Measurements from ENCODE around the gene SMIM5.

The SMIM5 gene

DNA sequence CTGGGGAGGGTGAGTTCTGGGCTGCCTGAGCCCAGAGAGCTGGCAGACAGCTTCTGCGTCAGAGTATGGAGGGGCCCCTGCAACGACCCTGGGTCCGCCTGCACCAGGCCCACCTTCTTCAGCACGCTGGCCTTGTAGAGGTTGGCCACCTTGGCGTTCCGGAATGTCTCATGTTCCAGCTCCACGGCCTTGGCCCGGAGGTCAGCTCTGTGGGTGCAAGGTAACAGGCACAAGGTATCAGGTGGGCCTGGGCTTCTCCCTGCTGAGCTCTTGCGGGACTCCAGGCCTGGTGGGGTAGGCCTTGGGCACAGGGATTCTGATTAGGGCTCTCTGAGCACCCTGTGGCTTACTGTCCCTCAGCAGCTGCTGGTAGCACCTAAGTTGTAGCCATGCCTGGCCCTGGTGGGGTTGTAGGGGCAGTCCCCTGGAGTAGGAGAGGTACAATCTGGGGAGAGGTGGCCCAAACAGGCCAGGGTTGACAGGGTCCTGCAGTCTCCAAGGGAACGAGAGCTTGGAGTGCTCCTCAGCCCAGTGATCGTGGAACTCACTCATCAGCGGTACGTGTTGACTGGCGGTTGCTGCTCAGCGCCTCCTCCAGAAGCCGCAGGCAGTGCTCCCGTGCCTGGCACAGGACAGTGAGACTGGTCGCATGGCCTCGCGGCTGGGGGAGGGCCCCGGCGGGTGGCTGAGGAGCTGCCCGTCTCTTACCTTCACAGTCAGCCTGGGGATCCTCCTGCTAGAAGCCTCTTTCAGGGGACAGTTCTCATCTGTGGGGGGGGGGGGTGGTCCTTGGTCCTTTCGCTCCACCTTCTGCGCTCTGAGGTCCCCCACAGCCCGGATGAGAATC lies 2.9 kb upstream of the SMIM5 start:
- in situ Hi-C loops (cut with MboI; ENCODE audit: low sequenced_read_pairs, unreplicated experiment), result no loop called here
- no peak for DNase-seq (ENCODE audit: low spot score)
- TF ChIP-seq, protein P1, sequence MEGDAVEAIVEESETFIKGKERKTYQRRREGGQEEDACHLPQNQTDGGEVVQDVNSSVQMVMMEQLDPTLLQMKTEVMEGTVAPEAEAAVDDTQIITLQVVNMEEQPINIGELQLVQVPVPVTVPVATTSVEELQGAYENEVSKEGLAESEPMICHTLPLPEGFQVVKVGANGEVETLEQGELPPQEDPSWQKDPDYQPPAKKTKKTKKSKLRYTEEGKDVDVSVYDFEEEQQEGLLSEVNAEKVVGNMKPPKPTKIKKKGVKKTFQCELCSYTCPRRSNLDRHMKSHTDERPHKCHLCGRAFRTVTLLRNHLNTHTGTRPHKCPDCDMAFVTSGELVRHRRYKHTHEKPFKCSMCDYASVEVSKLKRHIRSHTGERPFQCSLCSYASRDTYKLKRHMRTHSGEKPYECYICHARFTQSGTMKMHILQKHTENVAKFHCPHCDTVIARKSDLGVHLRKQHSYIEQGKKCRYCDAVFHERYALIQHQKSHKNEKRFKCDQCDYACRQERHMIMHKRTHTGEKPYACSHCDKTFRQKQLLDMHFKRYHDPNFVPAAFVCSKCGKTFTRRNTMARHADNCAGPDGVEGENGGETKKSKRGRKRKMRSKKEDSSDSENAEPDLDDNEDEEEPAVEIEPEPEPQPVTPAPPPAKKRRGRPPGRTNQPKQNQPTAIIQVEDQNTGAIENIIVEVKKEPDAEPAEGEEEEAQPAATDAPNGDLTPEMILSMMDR (IDR thresholded peaks at IDR 0.05; ENCODE audit: borderline replicate concordance, control extremely low read depth, extremely low read depth, insufficient read depth, missing control alignments), result no peak

DNA sequence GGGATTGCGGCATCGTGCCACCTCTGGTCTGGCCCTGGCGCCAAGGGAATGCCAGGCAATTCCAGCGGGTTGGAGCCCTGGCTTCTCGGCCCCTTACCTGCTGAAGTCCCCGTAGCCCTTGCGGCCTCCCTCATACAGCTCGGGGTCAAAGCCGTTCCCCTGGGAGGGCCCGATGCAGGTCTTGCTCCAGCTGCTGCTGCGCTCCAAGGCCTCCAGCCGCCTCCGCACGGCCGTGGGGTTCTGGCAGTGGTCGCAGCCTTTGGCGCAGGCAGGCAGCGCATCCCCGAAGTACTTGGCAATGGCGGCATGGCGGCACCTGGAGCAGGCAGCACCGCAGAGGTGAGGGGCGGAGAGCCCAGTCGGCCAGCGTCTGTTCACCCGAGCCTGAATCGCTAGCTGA lies 1.9 kb upstream of the SMIM5 start:
- in situ Hi-C loops (cut with MboI; ENCODE audit: low sequenced_read_pairs, unreplicated experiment), result no loop called here
- DNase-seq (ENCODE audit: low spot score), result no peak
- TF ChIP-seq, protein P1 (IDR thresholded peaks at IDR 0.05; ENCODE audit: borderline replicate concordance, control extremely low read depth, extremely low read depth, insufficient read depth, missing control alignments), result no peak

DNA sequence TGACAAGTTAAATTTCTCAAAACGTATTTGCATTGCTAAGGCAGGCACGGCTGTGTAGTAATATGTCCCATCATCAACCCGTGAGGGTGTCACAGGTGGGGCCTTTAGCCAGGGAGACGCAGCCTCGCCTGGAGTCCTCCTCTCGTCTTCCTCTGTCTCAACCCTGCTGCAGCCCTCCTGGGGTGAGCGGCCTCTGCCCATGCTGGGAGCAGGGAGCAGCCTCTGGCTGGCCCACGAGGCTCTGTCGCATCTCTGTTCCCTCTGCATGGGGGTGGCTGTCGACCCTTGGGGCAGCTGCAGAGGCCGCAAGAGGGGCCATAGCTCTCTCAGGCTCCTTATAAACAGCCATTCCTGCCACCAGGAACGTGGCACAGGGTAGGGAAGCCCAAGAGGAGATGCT lies 806 bp upstream of the SMIM5 start:
- TF ChIP-seq, protein P1 (IDR thresholded peaks at IDR 0.05; ENCODE audit: borderline replicate concordance, control extremely low read depth, extremely low read depth, insufficient read depth, missing control alignments), result no peak
- in situ Hi-C loops (cut with MboI; ENCODE audit: low sequenced_read_pairs, unreplicated experiment), result no loop called here
- DNase-seq (ENCODE audit: low spot score), result no peak

DNA sequence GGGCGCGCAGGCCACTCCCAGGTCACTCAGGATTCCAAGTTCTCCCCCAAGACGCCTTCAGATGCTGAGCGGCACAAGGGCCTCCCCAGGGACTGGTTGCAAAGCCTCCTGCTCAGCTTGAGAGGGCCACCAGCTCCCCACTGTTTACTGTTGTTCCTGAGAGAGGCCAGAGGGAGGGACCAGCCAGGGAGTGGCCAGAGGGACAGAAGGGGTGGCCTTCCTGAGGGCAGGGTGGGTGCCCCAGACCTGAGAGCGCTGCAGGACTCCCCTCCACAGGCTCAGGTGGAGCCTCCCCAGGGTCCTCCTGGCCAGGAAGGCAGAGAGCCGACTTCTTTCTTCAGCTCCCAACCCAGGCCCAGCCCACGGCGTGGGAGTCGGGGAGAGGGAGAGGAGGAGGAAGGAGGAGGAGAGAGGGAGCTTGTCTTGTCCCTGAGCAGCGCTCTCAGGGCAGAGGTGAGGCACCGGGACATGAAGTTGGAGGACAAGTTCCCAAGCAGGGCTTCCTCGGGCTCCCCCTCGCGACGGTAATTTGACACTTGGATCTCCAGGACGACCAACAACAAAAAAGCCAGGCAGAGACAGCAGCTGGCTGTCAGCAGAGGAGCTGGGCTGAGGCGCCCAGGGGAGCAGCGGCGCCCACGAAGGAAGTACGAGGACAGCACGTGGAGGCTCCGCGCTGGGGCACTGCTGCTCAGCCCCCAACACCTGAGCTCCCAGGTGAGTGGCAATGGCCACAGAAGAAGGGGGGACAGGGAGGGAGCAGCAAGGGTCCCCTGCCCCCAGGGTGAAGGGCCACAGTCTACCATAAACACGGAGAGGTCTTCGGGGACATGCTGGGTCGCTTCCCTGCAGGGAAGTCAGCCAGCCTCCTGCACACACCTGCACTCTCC lies 497 bp downstream of the SMIM5 start:
- TF ChIP-seq, protein P1 (IDR thresholded peaks at IDR 0.05; ENCODE audit: borderline replicate concordance, control extremely low read depth, extremely low read depth, insufficient read depth, missing control alignments), result peak; percentile 53
- DNase-seq (ENCODE audit: low spot score), result peak; percentile 89
- in situ Hi-C loops (cut with MboI; ENCODE audit: low sequenced_read_pairs, unreplicated experiment), result no loop called here

DNA sequence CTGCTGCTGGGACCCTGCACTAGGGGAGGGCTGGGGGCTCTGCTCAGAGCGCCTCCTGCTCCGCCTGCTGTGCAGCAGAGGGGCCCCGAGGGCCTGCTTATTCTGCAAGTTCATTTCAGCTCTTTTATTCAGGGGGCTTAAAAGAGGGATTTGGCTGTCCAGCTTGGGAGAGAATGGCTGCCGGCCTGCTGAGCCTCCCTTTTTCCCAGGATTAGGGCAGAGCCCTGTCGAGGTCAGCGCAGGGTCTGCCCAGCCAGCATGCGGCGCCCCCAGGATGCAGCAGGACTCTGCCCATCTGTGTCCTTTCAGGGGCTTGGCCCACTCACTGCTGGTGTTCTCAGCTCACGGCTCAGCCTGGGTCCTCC lies 1.1 kb downstream of the SMIM5 start:
- DNase-seq (ENCODE audit: low spot score), result no peak
- TF ChIP-seq, protein P1 (IDR thresholded peaks at IDR 0.05; ENCODE audit: borderline replicate concordance, control extremely low read depth, extremely low read depth, insufficient read depth, missing control alignments), result no peak
- in situ Hi-C loops (cut with MboI; ENCODE audit: low sequenced_read_pairs, unreplicated experiment), result no loop called here

DNA sequence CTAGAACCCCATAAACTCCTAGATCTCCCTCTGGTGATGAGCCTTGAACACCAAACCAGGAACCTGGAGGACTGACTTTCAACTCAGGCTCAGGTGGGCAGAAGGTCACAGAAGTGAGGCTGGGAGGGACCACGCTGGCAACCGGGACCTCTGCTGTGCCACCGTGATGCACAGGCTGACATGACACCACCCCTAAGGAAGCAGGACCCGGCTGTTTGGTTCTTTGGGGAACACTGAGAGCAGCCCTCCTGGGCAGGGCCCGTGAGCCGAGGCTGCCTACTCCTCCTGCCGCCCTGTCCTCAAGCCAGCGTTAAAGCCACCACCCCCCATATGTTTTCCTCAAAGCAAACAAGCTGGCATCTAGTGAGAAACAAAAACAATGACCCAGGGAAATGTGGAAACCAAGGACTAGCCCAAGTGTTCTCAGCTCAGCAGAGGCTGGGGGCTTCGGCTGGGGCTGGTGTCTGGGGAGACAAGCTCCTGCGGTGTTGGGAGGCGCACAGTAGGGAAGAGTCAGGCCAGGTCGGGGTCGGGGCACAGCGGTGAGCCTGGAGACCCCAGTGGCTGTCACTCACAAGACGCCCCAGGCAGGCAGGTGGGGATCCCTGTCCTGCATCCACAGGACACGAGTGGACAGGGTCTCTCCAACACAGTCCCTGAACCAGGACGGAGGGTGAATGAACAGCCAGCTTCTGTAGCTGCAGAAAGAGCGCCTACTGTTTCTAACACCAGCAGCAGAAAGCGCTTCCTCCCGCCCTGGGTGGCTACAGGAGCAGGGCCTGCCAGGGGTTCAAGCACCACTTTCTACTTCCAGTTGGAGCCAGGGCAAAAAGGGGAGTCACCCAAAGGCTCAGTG lies 1.7 kb downstream of the SMIM5 start:
- DNase-seq (ENCODE audit: low spot score), result no peak
- TF ChIP-seq, protein P1 (IDR thresholded peaks at IDR 0.05; ENCODE audit: borderline replicate concordance, control extremely low read depth, extremely low read depth, insufficient read depth, missing control alignments), result no peak
- in situ Hi-C loops (cut with MboI; ENCODE audit: low sequenced_read_pairs, unreplicated experiment), result no loop called here
